HL-60 (cell line): Measurements from ENCODE around the gene ADARB1.
"Not testable (repeated sequence)": the region's sequence is repeated elsewhere in the genome, so short reads cannot be mapped to it uniquely, and the experiment has no call there.

ENCODE experiments used
- TF ChIP-seq, protein P1 (sequence below): IDR thresholded peaks from one replicate; pipeline ENCODE4 v1.5.1; 2011; ENCODE audit warnings: low read length, control low read depth, inconsistent platforms; ENCODE audit not compliant: insufficient read depth
- TF ChIP-seq, protein P2 (sequence below): IDR thresholded peaks from 2 replicates; pipeline ENCODE4 v1.6.1; 2012; ENCODE audit warnings: low read depth; ENCODE audit not compliant: insufficient replicate concordance

DNA sequence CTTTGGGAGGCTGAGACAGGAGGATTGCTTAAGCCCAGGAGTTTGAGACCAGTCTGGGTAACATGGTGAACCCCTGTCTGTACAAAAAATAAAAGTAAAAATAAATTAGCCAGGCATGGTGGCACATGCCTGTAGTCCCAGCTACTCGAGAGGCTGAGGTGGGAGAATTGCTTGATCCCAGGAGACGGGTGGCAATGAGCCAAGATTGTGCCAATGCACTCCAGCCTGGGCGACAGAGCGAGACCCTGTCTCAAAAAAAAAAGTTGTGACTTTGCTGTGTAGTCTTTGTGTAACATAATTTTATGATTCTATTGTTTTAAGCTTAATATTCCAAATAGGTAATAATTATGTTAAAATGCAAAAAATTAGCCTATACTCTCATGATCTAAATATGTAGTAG, 66.6 kb downstream of the ADARB1 start:
- TF ChIP-seq, protein P1, sequence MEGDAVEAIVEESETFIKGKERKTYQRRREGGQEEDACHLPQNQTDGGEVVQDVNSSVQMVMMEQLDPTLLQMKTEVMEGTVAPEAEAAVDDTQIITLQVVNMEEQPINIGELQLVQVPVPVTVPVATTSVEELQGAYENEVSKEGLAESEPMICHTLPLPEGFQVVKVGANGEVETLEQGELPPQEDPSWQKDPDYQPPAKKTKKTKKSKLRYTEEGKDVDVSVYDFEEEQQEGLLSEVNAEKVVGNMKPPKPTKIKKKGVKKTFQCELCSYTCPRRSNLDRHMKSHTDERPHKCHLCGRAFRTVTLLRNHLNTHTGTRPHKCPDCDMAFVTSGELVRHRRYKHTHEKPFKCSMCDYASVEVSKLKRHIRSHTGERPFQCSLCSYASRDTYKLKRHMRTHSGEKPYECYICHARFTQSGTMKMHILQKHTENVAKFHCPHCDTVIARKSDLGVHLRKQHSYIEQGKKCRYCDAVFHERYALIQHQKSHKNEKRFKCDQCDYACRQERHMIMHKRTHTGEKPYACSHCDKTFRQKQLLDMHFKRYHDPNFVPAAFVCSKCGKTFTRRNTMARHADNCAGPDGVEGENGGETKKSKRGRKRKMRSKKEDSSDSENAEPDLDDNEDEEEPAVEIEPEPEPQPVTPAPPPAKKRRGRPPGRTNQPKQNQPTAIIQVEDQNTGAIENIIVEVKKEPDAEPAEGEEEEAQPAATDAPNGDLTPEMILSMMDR: not testable (repeated sequence)
- TF ChIP-seq, protein P2, sequence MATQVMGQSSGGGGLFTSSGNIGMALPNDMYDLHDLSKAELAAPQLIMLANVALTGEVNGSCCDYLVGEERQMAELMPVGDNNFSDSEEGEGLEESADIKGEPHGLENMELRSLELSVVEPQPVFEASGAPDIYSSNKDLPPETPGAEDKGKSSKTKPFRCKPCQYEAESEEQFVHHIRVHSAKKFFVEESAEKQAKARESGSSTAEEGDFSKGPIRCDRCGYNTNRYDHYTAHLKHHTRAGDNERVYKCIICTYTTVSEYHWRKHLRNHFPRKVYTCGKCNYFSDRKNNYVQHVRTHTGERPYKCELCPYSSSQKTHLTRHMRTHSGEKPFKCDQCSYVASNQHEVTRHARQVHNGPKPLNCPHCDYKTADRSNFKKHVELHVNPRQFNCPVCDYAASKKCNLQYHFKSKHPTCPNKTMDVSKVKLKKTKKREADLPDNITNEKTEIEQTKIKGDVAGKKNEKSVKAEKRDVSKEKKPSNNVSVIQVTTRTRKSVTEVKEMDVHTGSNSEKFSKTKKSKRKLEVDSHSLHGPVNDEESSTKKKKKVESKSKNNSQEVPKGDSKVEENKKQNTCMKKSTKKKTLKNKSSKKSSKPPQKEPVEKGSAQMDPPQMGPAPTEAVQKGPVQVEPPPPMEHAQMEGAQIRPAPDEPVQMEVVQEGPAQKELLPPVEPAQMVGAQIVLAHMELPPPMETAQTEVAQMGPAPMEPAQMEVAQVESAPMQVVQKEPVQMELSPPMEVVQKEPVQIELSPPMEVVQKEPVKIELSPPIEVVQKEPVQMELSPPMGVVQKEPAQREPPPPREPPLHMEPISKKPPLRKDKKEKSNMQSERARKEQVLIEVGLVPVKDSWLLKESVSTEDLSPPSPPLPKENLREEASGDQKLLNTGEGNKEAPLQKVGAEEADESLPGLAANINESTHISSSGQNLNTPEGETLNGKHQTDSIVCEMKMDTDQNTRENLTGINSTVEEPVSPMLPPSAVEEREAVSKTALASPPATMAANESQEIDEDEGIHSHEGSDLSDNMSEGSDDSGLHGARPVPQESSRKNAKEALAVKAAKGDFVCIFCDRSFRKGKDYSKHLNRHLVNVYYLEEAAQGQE: not testable (repeated sequence)
